ENCODE data around the gene FAM210A.

GRCh38 chr18:13616041-13616440 is 110.3 kb downstream of the FAM210A start:
- TF ChIP-seq CTCF (conservative IDR thresholded peaks at IDR 0.05) (no peak), EZH2 (IDR thresholded peaks at IDR 0.05; ENCODE audit: low read depth) (no peak)
